HEK293T (cell line): ENCODE data around the gene TMEM263.

Experiments used
- BHLHE40 ChIP-seq: fragments of 450-650 bp; IDR thresholded peaks from 2 replicates; pipeline ENCODE4 v1.6.1; 2016; ENCODE audit warnings: mild to moderate bottlenecking, moderate library complexity, borderline replicate concordance
- ELF4 ChIP-seq: fragments of 450-650 bp; IDR thresholded peaks from 2 replicates; pipeline ENCODE4 v1.6.1; 2017; ENCODE audit warnings: antibody characterized with exemption
- HDGF ChIP-seq: fragments of 450-650 bp; IDR thresholded peaks from 2 replicates; pipeline ENCODE4 v1.6.1; 2017; ENCODE audit warnings: antibody characterized with exemption, borderline replicate concordance
- NFRKB ChIP-seq: fragments of 450-650 bp; IDR thresholded peaks from 2 replicates; pipeline ENCODE4 v1.6.1; 2016; ENCODE audit warnings: mild to moderate bottlenecking, moderate library complexity
- SP1 ChIP-seq: fragments of 450-650 bp; IDR thresholded peaks from 2 replicates; pipeline ENCODE4 v1.6.1; 2017
- SUZ12 ChIP-seq: fragments of 450-650 bp; IDR thresholded peaks from 2 replicates; pipeline ENCODE4 v1.6.1; 2016; ENCODE audit warnings: mild to moderate bottlenecking
- TARDBP ChIP-seq: fragments of 450-650 bp; IDR thresholded peaks from 2 replicates; pipeline ENCODE4 v1.6.1; 2016

DNA sequence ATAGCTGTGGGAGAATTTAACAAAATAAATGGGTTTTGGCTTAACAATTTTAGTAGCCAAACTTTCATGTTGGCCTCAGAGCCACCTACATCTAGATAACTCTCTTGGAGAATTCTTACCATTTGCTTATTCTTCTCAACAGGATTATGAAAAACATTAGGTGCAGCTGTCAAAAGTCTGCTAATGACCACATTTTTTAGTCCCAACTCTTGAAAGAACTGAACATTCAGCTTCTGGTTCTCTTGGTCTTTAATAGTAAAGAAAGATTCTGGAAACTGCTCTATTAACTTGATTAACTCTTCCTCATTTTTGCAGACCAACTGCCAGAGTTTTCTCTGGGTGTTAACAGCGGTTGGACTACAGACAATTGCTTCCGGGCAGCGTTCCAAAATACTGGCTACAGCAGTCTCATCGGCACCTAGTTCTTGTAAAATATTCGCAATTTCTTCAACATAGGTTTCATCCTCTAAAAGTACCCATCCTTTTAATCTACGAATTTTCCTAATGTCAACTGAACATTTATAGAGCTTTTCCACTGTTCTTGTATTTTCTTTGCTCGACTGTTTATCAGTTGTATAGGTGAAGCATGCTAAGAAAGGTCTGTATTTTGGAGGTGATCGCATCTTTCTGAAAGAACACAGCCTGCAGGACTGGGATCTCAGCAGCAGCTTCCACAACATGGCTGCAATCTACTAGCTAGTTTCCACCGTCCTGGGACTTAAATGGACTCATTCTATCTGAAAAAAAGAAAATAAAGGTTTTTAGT is 22.5 kb downstream of the TMEM263 start:
- TF ChIP-seq SUZ12 (no peak), SP1 (no peak), ELF4 (no peak), HDGF (no peak), TARDBP (no peak), BHLHE40 (no peak), NFRKB (no peak)
